OCI-M1 (cell line): ENCODE measurements around the gene WNT10A.
"Not testable (repeated sequence)": the region's sequence is repeated elsewhere in the genome, so short reads cannot be mapped to it uniquely, and the experiment has no call there.

Source experiments
- DNase-seq: peaks from one replicate; lab custom pipeline; 2025; lab: John Stamatoyannopoulos, UW

WNT10A gene

GRCh38 chr2:218880102-218880858, at the start of gene WNT10A:
TSS of gene WNT10A (plus strand) at chr2:218880852. CDS start at chr2:218880996, 144 bp downstream.
- no peak for DNase-seq

GRCh38 chr2:218831378-218831990, 49.2 kb upstream of the WNT10A start, which contains the start of gene PRKAG3:
TSS of gene PRKAG3 (minus strand) at chr2:218831803.
- no peak for DNase-seq

GRCh38 chr2:218832081-218832480, 48.6 kb upstream of the WNT10A start:
- no peak for DNase-seq

GRCh38 chr2:218832520-218832919, 48.1 kb upstream of the WNT10A start:
- no peak for DNase-seq

- no peak for DNase-seq
Observed at GRCh38 chr2:218833023-218833609, 47.5 kb upstream of the WNT10A start.

GRCh38 chr2:218834685-218835084, 46.0 kb upstream of the WNT10A start:
- no peak for DNase-seq

- DNase-seq, result no peak
Observed at GRCh38 chr2:218837495-218837894, 43.2 kb upstream of the WNT10A start.

GRCh38 chr2:218839430-218839829, 41.2 kb upstream of the WNT10A start:
- DNase-seq, result no peak

GRCh38 chr2:218839888-218840287, 40.8 kb upstream of the WNT10A start:
- no peak for DNase-seq

- DNase-seq, result not testable (repeated sequence)
Observed at GRCh38 chr2:218844334-218844733, 36.3 kb upstream of the WNT10A start.

GRCh38 chr2:218846963-218847362, 33.7 kb upstream of the WNT10A start:
- not testable (repeated sequence) for DNase-seq

GRCh38 chr2:218849721-218850120, 30.9 kb upstream of the WNT10A start:
- DNase-seq, result no peak

- no peak for DNase-seq
Observed at GRCh38 chr2:218850796-218851195, 29.9 kb upstream of the WNT10A start.

- DNase-seq, result no peak
Observed at GRCh38 chr2:218851286-218851685, 29.4 kb upstream of the WNT10A start.

GRCh38 chr2:218852911-218853667, 27.6 kb upstream of the WNT10A start:
- DNase-seq, result peak; percentile 75

- no peak for DNase-seq
Observed at GRCh38 chr2:218853766-218854165, 26.9 kb upstream of the WNT10A start.

GRCh38 chr2:218854860-218855259, 25.8 kb upstream of the WNT10A start:
- no peak for DNase-seq

- no peak for DNase-seq
Observed at GRCh38 chr2:218855305-218856166, 25.1 kb upstream of the WNT10A start.

GRCh38 chr2:218856167-218856895, 24.3 kb upstream of the WNT10A start:
- peak; percentile 51 for DNase-seq

GRCh38 chr2:218856896-218857243, 23.8 kb upstream of the WNT10A start:
- DNase-seq, result no peak
